CD4-positive, alpha-beta T cell (primary cell): ENCODE results near the gene PPIL1. TPM values are rescaled to one million over a fixed set of nuclear protein-coding genes. Genes with fewer than 3 reads are reported as not detected.

Experiments
- ATAC-seq: fragments of 200-7000 bp; cut with Tn5 transposase; one replicate; pipeline ENCODE4 v1.10.0; 2022; ENCODE audit warnings: mild to moderate bottlenecking; ENCODE audit not compliant: poor library complexity
- CTCF ChIA-PET: fragments of 350-600 bp; sonication (Branson Sonifier 250); formaldehyde crosslinking; loops from one replicate; lab custom pipeline; 2021; ENCODE audit warnings: antibody characterized with exemption, inconsistent platforms; lab: Charles Lee
- POLR2A ChIA-PET: fragments of 350-600 bp; sonication (Branson Sonifier 250); formaldehyde crosslinking; loops from one replicate; lab custom pipeline; 2021; ENCODE audit warnings: antibody characterized with exemption, inconsistent platforms; lab: Charles Lee
- DNase-seq, 14 experiments: peaks; one replicate each; pipeline ENCODE4 v3.0.0-alpha.2; 2013 to 2020; ENCODE audit warnings: mixed read lengths in 2 of 14
- H3K27ac ChIP-seq, 2 donors: one replicate each; pipeline versions ENCODE4 v1.5.1 to v1.7.0; 2013; ENCODE audit warnings: low read length in 2 of 2, low read depth in 1 of 2, mild to moderate bottlenecking in 1 of 2
- H3K27me3 ChIP-seq, 2 experiments: 1 replicate in 1 of 2; 2 replicates in 1 of 2; pipeline versions ENCODE4 v1.6.1 to v1.7.0; 2013; ENCODE audit warnings: low read length in 2 of 2, control low read depth in 1 of 2, mild to moderate bottlenecking in 1 of 2, moderate library complexity in 1 of 2; ENCODE audit not compliant: insufficient read depth in 2 of 2, control insufficient read depth in 1 of 2
- H3K36me3 ChIP-seq: one replicate; pipeline ENCODE4 v1.6.1; 2013; ENCODE audit warnings: low read length, control low read depth; ENCODE audit not compliant: insufficient read depth
- H3K4me1 ChIP-seq: one replicate; pipeline ENCODE4 v1.6.1; 2013; ENCODE audit warnings: low read length, control low read depth; ENCODE audit not compliant: insufficient read depth
- H3K4me3 ChIP-seq: one replicate; pipeline ENCODE4 v1.5.1; 2013; ENCODE audit warnings: mild to moderate bottlenecking, low read length, moderate library complexity
- H3K9me3 ChIP-seq, 2 experiments: 1 replicate in 1 of 2; 2 replicates in 1 of 2; pipeline versions ENCODE4 v1.6.1 to v1.7.0; 2013; ENCODE audit warnings: low read length in 2 of 2, mild to moderate bottlenecking in 2 of 2, control low read depth in 1 of 2, moderate library complexity in 1 of 2; ENCODE audit not compliant: control insufficient read depth in 1 of 2, insufficient read depth in 1 of 2
- H3K27ac Mint-ChIP-seq: one replicate; pipeline ENCODE4 v1.8.0; 2020; ENCODE audit warnings: mixed read lengths
- H3K27me3 Mint-ChIP-seq: one replicate; pipeline ENCODE4 v1.8.0; 2021; ENCODE audit warnings: mixed read lengths
- H3K36me3 Mint-ChIP-seq: one replicate; pipeline ENCODE4 v1.8.0; 2021; ENCODE audit warnings: low read depth, mixed read lengths
- H3K4me1 Mint-ChIP-seq: one replicate; pipeline ENCODE4 v1.8.0; 2021; ENCODE audit warnings: low read depth, mixed read lengths
- H3K4me3 Mint-ChIP-seq: one replicate; pipeline ENCODE4 v1.8.0; 2020; ENCODE audit warnings: mild to moderate bottlenecking, mixed read lengths
- H3K9me3 Mint-ChIP-seq: one replicate; pipeline ENCODE4 v1.8.0; 2020; ENCODE audit warnings: mixed read lengths
- CTCF ChIP-seq: fragments of 200-600 bp; IDR thresholded peaks from one replicate; pipeline ENCODE4 v1.8.0; 2022; ENCODE audit warnings: antibody characterized with exemption, mild to moderate bottlenecking
- intact Hi-C, 2 experiments: fragments of 100-400 bp; cut with DNase I in 1 of 2; cut with micrococcal nuclease in 1 of 2; formaldehyde crosslinking; loops; one replicate each; pipeline versions ENCODE4 v1.15.1 to v1.9.0; 2023 to 2025; cut with DNase I, micrococcal nuclease
- total RNA-seq, 174 experiments: library from RNA in 2 of 174; stranded (reverse) in 2 of 174; gene quantifications; one replicate each; pipeline ENCODE4 v1.2.3 and lab custom pipeline; 2021 to 2026

PPIL1 gene
- total RNA-seq, 2 experiments from 2014 or later, result 1.8 to 2.2 TPM

- ChIA-PET CTCF (interaction anchor here (1.2 to 4.5 kb wide), 2 partner anchors 27 to 106 kb away, joined by 5 to 23 read pairs; partner anchors contain the start of gene C6orf89), POLR2A (interaction anchor here (0.9 to 2.7 kb wide), 3 partner anchors 44 to 106 kb away, joined by 4 to 8 read pairs (median 4); partner anchors contain the start of gene MTCH1)
- Histone ChIP-seq H3K4me1 (peaks cover 38% of the 10 kb centered on the region), H3K36me3 (peaks cover 35% of the 10 kb centered on the region), H3K9me3 (no peaks in the 10 kb centered on the region), H3K27me3 (no peaks in the 10 kb centered on the region), H3K27ac (peak overlapping the region; percentile 32 to 50), H3K4me3 (peak overlapping the region; percentile 23)
- Mint-ChIP-seq H3K4me3 (peak overlapping the region; percentile 64), H3K4me1 (peaks cover 36% of the 10 kb centered on the region), H3K27ac (peak overlapping the region; percentile 82), H3K9me3 (no peaks in the 10 kb centered on the region), H3K27me3 (no peaks in the 10 kb centered on the region), H3K36me3 (peaks cover 72% of the 10 kb centered on the region)
- DNase-seq, result peak; percentile 19 to 89 (median 49)
- intact Hi-C loops, result loop anchor here (1.0 to 5.0 kb wide), 7 partner anchors 27 to 106 kb away; partner anchors contain the start of genes C6orf89 (in 1 of the 2) and PPIL1 (in 1 of the 2)
- TF ChIP-seq CTCF, result no peak
- ATAC-seq, result peak; percentile 92
These were observed 38.0 kb upstream of the PPIL1 start for GRCh38 chr6:36912586-36912985.

GRCh38 chr6:36912030-36912454 is 37.4 kb upstream of the PPIL1 start:
- CTCF ChIA-PET, result interaction anchor here (1.0 to 4.5 kb wide), 3 partner anchors 27 to 106 kb away, joined by 3 to 23 read pairs (median 5); partner anchors contain the start of genes C6orf89 and PPIL1
- peaks cover 33% of the 10 kb centered on the region for H3K36me3 ChIP-seq
- H3K36me3 Mint-ChIP-seq, result peaks cover 71% of the 10 kb centered on the region
- peak overlapping the region; percentile 64 for H3K4me3 Mint-ChIP-seq
- H3K9me3 Mint-ChIP-seq, result no peaks in the 10 kb centered on the region
- peak overlapping the region; percentile 32 to 50 for H3K27ac ChIP-seq
- POLR2A ChIA-PET, result interaction anchor here (0.9 to 2.7 kb wide), 3 partner anchors 44 to 106 kb away, joined by 4 to 8 read pairs (median 4); partner anchors contain the start of gene MTCH1
- intact Hi-C loops, result loop anchor here (1.0 to 5.0 kb wide), 7 partner anchors 27 to 106 kb away; partner anchors contain the start of genes C6orf89 (in 1 of the 2) and PPIL1 (in 1 of the 2)
- no peaks in the 10 kb centered on the region for H3K9me3 ChIP-seq
- DNase-seq, result peak in 10 of 14 experiments; percentile 8 to 72 (median 32)
- peak; percentile 37 for ATAC-seq
- no peaks in the 10 kb centered on the region for H3K27me3 Mint-ChIP-seq
- peaks cover 37% of the 10 kb centered on the region for H3K4me1 Mint-ChIP-seq
- H3K4me1 ChIP-seq, result peaks cover 38% of the 10 kb centered on the region
- H3K4me3 ChIP-seq, result peak overlapping the region; percentile 23
- TF ChIP-seq CTCF, result no peak
- H3K27ac Mint-ChIP-seq, result peak overlapping the region; percentile 82
- H3K27me3 ChIP-seq, result no peaks in the 10 kb centered on the region

GRCh38 chr6:36908747-36909146 is 34.1 kb upstream of the PPIL1 start:
- ATAC-seq, result no peak
- peaks cover 72% of the 10 kb centered on the region for H3K36me3 Mint-ChIP-seq
- peaks cover 32% of the 10 kb centered on the region for H3K36me3 ChIP-seq

More at GRCh38 chr6:36908747-36909146, 34.1 kb upstream of the PPIL1 start:
- intact Hi-C loops, result no loop called here
- Mint-ChIP-seq H3K27ac (no peak overlapping the region), H3K4me3 (no peak overlapping the region), H3K9me3 (no peaks in the 10 kb centered on the region), H3K27me3 (no peaks in the 10 kb centered on the region), H3K4me1 (peaks cover 45% of the 10 kb centered on the region)
- ChIA-PET POLR2A (no interaction called here), CTCF (interaction anchor here (0.7 kb wide), 1 partner anchor 37 kb away, joined by 3 read pairs; no protein-coding TSS in a partner anchor)
- Histone ChIP-seq H3K4me3 (no peak overlapping the region), H3K9me3 (no peaks in the 10 kb centered on the region), H3K4me1 (peaks cover 26% of the 10 kb centered on the region), H3K27ac (no peak overlapping the region), H3K27me3 (no peaks in the 10 kb centered on the region)
- no peak for TF ChIP-seq CTCF
- DNase-seq, result no peak
